ENCODE data around the gene SORCS2. TPM values are rescaled to one million over a fixed set of nuclear protein-coding genes. Genes with fewer than 3 reads are reported as not detected.

Gene SORCS2
- total RNA-seq, 4 donors from 2014 or later = 1.1 to 2.5 (median 2.0) TPM

DNA sequence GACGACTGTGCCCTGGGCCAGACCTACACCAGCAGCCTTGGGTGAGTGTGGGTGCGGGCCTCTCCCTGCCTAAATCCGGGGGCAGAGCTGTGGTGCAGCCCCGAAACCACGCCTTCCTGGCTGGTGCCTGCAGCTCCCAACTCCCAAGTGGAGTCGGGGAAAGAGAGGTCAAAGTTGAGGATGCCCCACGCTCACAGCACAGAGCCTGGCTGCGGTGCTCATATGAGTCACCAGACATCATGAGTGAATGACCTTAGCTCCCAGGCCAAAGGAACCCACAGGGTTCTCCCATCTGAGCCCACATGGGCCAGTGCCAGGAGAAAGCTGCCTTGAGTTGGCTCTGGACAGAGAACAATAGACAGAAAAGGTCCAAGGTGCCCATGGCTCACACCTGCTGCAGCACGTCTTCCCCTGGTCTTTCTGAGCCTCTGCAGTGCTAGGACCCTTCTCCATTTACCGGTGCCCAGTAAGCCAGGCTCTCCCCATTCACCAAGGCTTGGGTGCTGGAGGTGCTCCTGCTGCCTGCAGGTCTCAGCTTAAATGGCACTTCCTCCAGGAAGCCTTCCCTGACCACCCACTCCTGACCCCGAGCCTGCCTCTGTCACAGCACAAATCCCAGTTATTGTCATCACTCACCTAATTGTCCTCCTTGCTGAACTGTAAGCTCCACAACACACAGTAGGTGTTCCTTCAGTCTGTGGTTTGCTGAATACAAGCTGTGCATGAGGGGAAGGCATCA is 523.1 kb downstream of the SORCS2 start:
- peaks cover 0 to 31% (median 0%) of the 10 kb centered on the region in 4 donors for H3K27me3 ChIP-seq
- peaks cover 0 to 5% (median 0%) of the 10 kb centered on the region in 3 donors for H3K4me1 ChIP-seq
- no peak overlapping the region for H3K4me3 ChIP-seq
- WGBS, 2 donors = 84 to 85% methylated on average over 3 of the region's 11 CpGs
- TF ChIP-seq POLR2A (IDR thresholded peaks at IDR 0.05) = no peak
- no peaks in the 10 kb centered on the region for H3K9me3 ChIP-seq
- no peak overlapping the region for H3K27ac ChIP-seq
- intact Hi-C loops (cut with DNase I) = no loop called here
- H3K36me3 ChIP-seq = no peaks in the 10 kb centered on the region
- DNase-seq = no peak

DNA sequence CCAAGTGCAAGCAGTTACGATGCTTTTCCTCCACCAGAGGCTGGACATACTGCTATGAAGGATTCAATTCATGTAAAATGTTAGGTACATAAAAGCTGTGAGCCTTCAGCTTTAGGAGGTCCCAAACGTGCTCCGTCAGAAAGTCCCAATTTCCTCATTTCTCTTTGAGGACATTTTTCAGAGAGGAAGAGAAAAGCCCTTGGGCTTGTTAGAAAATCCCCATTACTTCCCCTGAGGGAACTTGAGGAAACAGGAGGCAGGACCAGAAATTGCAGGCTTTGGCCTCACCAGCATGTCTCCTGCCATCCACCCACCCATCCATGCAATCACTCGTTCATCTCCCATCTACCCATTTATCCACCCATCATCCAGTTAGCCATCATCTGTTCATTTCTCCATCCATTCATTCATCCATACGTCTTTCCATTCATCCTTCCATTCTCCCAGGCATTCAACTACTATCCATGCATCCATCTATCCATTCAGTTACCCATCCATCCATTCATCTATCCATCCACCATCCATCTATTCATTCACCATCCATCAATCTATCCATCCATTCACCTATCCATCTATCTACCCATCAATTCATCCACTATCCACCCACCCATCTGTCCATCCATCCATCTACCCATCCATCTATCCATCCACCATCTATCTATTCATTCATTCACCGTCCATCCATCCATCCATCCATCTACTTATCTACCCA is 523.8 kb downstream of the SORCS2 start:
- Histone ChIP-seq H3K27me3 (peaks cover 0 to 35% (median 0%) of the 10 kb centered on the region in 4 donors), H3K36me3 (no peaks in the 10 kb centered on the region), H3K4me3 (no peak overlapping the region), H3K27ac (no peak overlapping the region), H3K9me3 (no peaks in the 10 kb centered on the region), H3K4me1 (peaks cover 0 to 5% (median 0%) of the 10 kb centered on the region in 3 donors)
- intact Hi-C loops (cut with DNase I) = no loop called here
- TF ChIP-seq POLR2A (IDR thresholded peaks at IDR 0.05) = no peak
- TF ChIP-seq, protein P1, sequence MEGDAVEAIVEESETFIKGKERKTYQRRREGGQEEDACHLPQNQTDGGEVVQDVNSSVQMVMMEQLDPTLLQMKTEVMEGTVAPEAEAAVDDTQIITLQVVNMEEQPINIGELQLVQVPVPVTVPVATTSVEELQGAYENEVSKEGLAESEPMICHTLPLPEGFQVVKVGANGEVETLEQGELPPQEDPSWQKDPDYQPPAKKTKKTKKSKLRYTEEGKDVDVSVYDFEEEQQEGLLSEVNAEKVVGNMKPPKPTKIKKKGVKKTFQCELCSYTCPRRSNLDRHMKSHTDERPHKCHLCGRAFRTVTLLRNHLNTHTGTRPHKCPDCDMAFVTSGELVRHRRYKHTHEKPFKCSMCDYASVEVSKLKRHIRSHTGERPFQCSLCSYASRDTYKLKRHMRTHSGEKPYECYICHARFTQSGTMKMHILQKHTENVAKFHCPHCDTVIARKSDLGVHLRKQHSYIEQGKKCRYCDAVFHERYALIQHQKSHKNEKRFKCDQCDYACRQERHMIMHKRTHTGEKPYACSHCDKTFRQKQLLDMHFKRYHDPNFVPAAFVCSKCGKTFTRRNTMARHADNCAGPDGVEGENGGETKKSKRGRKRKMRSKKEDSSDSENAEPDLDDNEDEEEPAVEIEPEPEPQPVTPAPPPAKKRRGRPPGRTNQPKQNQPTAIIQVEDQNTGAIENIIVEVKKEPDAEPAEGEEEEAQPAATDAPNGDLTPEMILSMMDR (IDR thresholded peaks at IDR 0.05) = no peak
- 58 to 60% methylated on average over 6 of the region's 6 CpGs for WGBS, 2 donors
- DNase-seq = no peak

DNA sequence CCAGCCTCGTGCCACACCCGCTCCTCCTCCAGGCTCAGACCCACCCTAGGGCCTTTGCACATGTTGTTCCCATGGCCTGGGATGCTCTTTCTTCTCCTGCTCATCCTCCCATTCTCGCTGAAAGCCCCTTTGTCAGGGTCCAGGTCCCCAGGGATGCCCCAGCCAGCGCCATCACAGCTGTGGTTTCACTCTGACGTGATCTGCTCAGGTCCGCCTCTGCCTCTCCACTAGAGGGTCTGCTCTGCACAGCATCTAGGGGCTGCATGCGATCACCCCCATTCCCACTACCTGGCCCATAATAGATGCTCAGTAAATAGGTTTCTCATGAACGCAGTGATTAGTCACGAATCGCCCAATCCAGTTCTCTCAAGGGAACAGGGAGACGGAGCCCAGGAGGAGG is 524.8 kb downstream of the SORCS2 start:
- 81 to 83% methylated on average over 7 to 11 of the region's 11 CpGs for WGBS, 2 donors
- intact Hi-C loops (cut with DNase I) = no loop called here

DNA sequence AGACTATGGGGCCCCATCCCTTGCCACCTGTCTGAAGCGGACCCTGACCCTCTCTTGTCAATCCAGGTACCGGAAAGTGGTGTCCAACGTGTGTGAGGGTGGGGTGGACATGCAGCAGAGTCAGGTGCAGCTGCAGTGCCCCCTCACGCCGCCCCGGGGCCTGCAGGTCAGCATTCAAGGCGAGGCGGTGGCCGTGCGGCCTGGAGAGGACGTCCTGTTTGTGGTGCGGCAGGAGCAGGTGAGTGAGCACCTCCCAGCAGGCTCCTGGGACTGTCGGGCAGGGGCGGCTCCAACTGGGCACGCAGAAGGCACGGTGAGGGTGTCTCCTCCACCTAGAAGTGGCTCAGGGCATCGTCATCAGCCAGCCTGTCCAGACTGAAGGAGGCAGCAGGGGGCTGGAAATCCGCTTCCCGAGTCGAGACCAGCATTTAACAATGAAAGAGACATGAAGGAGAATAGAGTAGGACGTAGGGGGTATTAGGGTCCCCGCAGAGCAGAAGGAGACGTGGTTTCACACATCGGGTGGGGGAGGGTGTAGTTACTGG is 525.7 kb downstream of the SORCS2 start:
- H3K27me3 ChIP-seq = peaks cover 0 to 40% (median 0%) of the 10 kb centered on the region in 4 donors
- H3K4me1 ChIP-seq = peaks cover 0 to 5% (median 0%) of the 10 kb centered on the region in 3 donors
- no peak overlapping the region for H3K4me3 ChIP-seq
- 61 to 79% methylated on average over 12 to 21 of the region's 24 CpGs for WGBS, 2 donors
- intact Hi-C loops (cut with DNase I) = no loop called here
- no peaks in the 10 kb centered on the region for H3K36me3 ChIP-seq
- DNase-seq = no peak
- H3K27ac ChIP-seq = no peak overlapping the region
- TF ChIP-seq POLR2A (IDR thresholded peaks at IDR 0.05) = no peak
- TF ChIP-seq, protein P1 (IDR thresholded peaks at IDR 0.05) = no peak
- no peaks in the 10 kb centered on the region for H3K9me3 ChIP-seq

More for the DNA sequence above, 524.8 kb downstream of the SORCS2 start:
- no peak for TF ChIP-seq POLR2A (IDR thresholded peaks at IDR 0.05)
- TF ChIP-seq, protein P1 (IDR thresholded peaks at IDR 0.05) = no peak
- Histone ChIP-seq H3K27ac (no peak overlapping the region), H3K4me1 (peaks cover 0 to 5% (median 0%) of the 10 kb centered on the region in 3 donors), H3K4me3 (no peak overlapping the region), H3K9me3 (no peaks in the 10 kb centered on the region), H3K27me3 (peaks cover 0 to 35% (median 0%) of the 10 kb centered on the region in 4 donors), H3K36me3 (no peaks in the 10 kb centered on the region)
- no peak for DNase-seq

DNA sequence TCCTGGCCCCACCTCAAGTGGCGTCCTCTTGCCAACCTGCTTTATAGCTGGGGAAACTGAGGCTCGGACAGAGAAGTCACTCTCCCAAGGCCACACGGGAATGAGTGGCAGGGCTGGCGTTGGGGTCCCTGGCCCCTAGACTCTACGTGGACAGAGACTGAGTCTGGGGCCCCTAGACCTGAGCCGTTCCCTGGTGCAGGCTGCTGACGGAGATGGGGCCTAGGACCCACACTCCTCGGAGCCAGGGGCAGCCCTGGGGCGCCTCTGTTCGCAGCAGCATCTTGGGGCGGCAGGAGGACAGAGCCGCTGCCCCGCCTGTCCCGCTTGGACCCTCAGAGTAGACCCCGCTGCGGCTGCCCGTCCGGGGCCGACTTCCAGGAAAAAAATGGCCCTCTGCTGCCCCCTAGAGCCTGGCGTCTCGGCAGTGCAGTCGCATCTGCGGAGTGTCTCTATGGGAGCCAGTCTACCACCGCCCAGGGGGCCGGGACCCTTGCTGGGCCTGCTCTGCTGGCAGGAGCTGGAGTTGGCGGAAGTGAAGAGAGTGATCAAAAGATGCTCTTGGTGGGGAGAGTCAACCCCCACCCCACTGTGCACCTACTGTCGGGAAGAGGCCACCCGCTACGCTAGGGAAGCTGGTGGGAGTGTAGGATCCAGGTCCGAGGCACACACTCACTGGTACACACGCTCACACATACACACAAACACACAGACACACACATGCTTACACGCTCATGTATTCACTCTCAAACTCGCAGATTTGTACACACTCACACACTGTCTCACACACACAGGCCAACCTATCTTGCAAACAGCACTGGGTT is 527.2 kb downstream of the SORCS2 start:
- WGBS, 2 donors = 39 to 45% methylated on average over 8 to 11 of the region's 33 CpGs
- H3K4me3 ChIP-seq = no peak overlapping the region
- TF ChIP-seq, protein P1 (IDR thresholded peaks at IDR 0.05) = peak; percentile 32 to 85 (median 70)
- TF ChIP-seq POLR2A (IDR thresholded peaks at IDR 0.05) = no peak
- H3K4me1 ChIP-seq = peaks cover 0 to 5% (median 0%) of the 10 kb centered on the region in 3 donors
- no peak for DNase-seq
- H3K27ac ChIP-seq = no peak overlapping the region
- H3K36me3 ChIP-seq = no peaks in the 10 kb centered on the region
- H3K9me3 ChIP-seq = no peaks in the 10 kb centered on the region
- peaks cover 0 to 43% (median 0%) of the 10 kb centered on the region in 4 donors for H3K27me3 ChIP-seq
- intact Hi-C loops (cut with DNase I) = loop anchor here (5.0 kb wide), 1 partner anchor 527 kb away; the partner anchor contains the start of gene SORCS2

Data from esophagus squamous epithelium (tissue), 5 donors.